WTC11 (cell line): ENCODE results near the gene KRTAP4-9. TPM values are rescaled to one million over a fixed set of nuclear protein-coding genes. Genes with fewer than 3 reads are reported as not detected.

Experiments used
- ATAC-seq: fragments of 200-7000 bp; cut with Tn5 transposase; 2 replicates; pipeline ENCODE4 v1.10.0; 2021; ENCODE audit warnings: mild to moderate bottlenecking, moderate library complexity
- CTCF ChIA-PET: fragments of 300-600 bp; sonication (Branson Sonifier 250); formaldehyde crosslinking; loops from one replicate; lab custom pipeline; 2021; ENCODE audit warnings: antibody characterized with exemption; lab: Charles Lee
- POLR2A ChIA-PET: fragments of 350-600 bp; sonication (Branson Sonifier 250); formaldehyde crosslinking; loops from one replicate; lab custom pipeline; 2021; ENCODE audit warnings: antibody characterized with exemption; lab: Charles Lee
- DNase-seq: peaks from one replicate; pipeline ENCODE4 v3.0.0; 2021; ENCODE audit warnings: low spot score
- H3K27ac Mint-ChIP-seq: 2 replicates; pipeline ENCODE4 v1.8.0; 2021; ENCODE audit warnings: mixed read lengths
- H3K27me3 Mint-ChIP-seq: 2 replicates; pipeline ENCODE4 v1.8.0; 2021; ENCODE audit warnings: low read depth, mild to moderate bottlenecking, moderate library complexity, mixed read lengths
- H3K36me3 Mint-ChIP-seq: 2 replicates; pipeline ENCODE4 v1.8.0; 2021; ENCODE audit warnings: mixed read lengths
- H3K4me1 Mint-ChIP-seq: 2 replicates; pipeline ENCODE4 v1.8.0; 2022; ENCODE audit warnings: mixed read lengths
- H3K4me3 Mint-ChIP-seq: 2 replicates; pipeline ENCODE4 v1.8.0; 2021; ENCODE audit warnings: mild to moderate bottlenecking, moderate library complexity, mixed read lengths
- H3K9me3 Mint-ChIP-seq: 2 replicates; pipeline ENCODE4 v1.8.0; 2021; ENCODE audit warnings: mixed read lengths
- ATF3 ChIP-seq: sonication (generic); formaldehyde crosslinking; conservative IDR thresholded peaks from 2 replicates; pipeline ENCODE4 v1.8.1; 2022; ENCODE audit warnings: mild to moderate bottlenecking, missing genetic modification reagents
- CBFB ChIP-seq: sonication (generic); formaldehyde crosslinking; IDR thresholded peaks from 2 replicates; pipeline ENCODE4 v1.8.1; 2022; ENCODE audit warnings: mild to moderate bottlenecking, low read depth, missing genetic modification reagents
- CTCF ChIP-seq: fragments of 200-600 bp; IDR thresholded peaks from 2 replicates; pipeline ENCODE4 v1.8.0; 2022; ENCODE audit warnings: antibody characterized with exemption
- E2F1 ChIP-seq: sonication (generic); formaldehyde crosslinking; IDR thresholded peaks from 2 replicates; pipeline ENCODE4 v1.8.0; 2022; ENCODE audit warnings: mild to moderate bottlenecking, missing genetic modification reagents
- ERG ChIP-seq: fragments of 250-450 bp; sonication (Bioruptor Pico); IDR thresholded peaks from 2 replicates; pipeline ENCODE4 v1.8.0; 2021; ENCODE audit warnings: mild to moderate bottlenecking
- FOXK1 ChIP-seq: sonication (generic); formaldehyde crosslinking; IDR thresholded peaks from 2 replicates; pipeline ENCODE4 v1.8.0; 2022; ENCODE audit warnings: mild to moderate bottlenecking, moderate library complexity, missing genetic modification reagents
- JAZF1 ChIP-seq: fragments of 250-450 bp; sonication (Bioruptor Pico); IDR thresholded peaks from 2 replicates; pipeline ENCODE4 v1.9.0; 2021; ENCODE audit warnings: moderate library complexity, mild to moderate bottlenecking, inconsistent platforms
- KAT7 ChIP-seq: sonication (generic); formaldehyde crosslinking; IDR thresholded peaks from 2 replicates; pipeline ENCODE4 v1.8.1; 2023; ENCODE audit warnings: missing genetic modification reagents, mild to moderate bottlenecking, borderline replicate concordance
- NR3C1 ChIP-seq: sonication (generic); formaldehyde crosslinking; conservative IDR thresholded peaks from 2 replicates; pipeline ENCODE4 v1.8.1; 2023; ENCODE audit warnings: low read depth, mild to moderate bottlenecking, missing genetic modification reagents
- SMAD3 ChIP-seq: sonication (generic); formaldehyde crosslinking; IDR thresholded peaks from 2 replicates; pipeline ENCODE4 v1.8.0; 2022; ENCODE audit warnings: missing genetic modification reagents, mild to moderate bottlenecking, borderline replicate concordance
- SP1 ChIP-seq: sonication (generic); formaldehyde crosslinking; conservative IDR thresholded peaks from 2 replicates; pipeline ENCODE4 v1.8.1; 2022; ENCODE audit warnings: missing genetic modification reagents
- TEAD4 ChIP-seq: sonication (generic); formaldehyde crosslinking; IDR thresholded peaks from 2 replicates; pipeline ENCODE4 v1.8.0; 2022; ENCODE audit warnings: mild to moderate bottlenecking, missing genetic modification reagents
- USF2 ChIP-seq: sonication (generic); formaldehyde crosslinking; IDR thresholded peaks from 2 replicates; pipeline ENCODE4 v1.8.1; 2023; ENCODE audit warnings: mild to moderate bottlenecking, missing genetic modification reagents, moderate library complexity
- ZBTB21 ChIP-seq: sonication (generic); formaldehyde crosslinking; IDR thresholded peaks from 2 replicates; pipeline ENCODE4 v1.8.1; 2023; ENCODE audit warnings: mild to moderate bottlenecking, missing genetic modification reagents, borderline replicate concordance
- ZMAT4 ChIP-seq: fragments of 250-450 bp; sonication (Bioruptor Pico); IDR thresholded peaks from 2 replicates; pipeline ENCODE4 v1.9.0; 2021; ENCODE audit warnings: mild to moderate bottlenecking
- ZNF121 ChIP-seq: sonication (generic); formaldehyde crosslinking; IDR thresholded peaks from 2 replicates; pipeline ENCODE4 v1.8.0; 2023; ENCODE audit warnings: missing genetic modification reagents
- ZNF396 ChIP-seq: fragments of 250-450 bp; sonication (Bioruptor Pico); IDR thresholded peaks from 2 replicates; pipeline ENCODE4 v1.8.0; 2021; ENCODE audit warnings: mild to moderate bottlenecking, moderate library complexity, borderline replicate concordance
- ZNF416 ChIP-seq: fragments of 250-450 bp; sonication (Bioruptor Pico); IDR thresholded peaks from 2 replicates; pipeline ENCODE4 v1.9.0; 2021; ENCODE audit warnings: mild to moderate bottlenecking, inconsistent platforms
- total RNA-seq: library from RNA; stranded (reverse); gene quantifications from 3 replicates; pipeline ENCODE4 v1.2.3, GENCODE V29; 2021
- TF ChIP-seq, protein P1 (sequence below): fragments of 250-450 bp; sonication (Bioruptor Pico); conservative IDR thresholded peaks from 2 replicates; pipeline ENCODE4 v1.9.0; 2021; ENCODE audit warnings: mild to moderate bottlenecking
- TF ChIP-seq, protein P2 (sequence below): sonication (generic); formaldehyde crosslinking; IDR thresholded peaks from 2 replicates; pipeline ENCODE4 v1.8.0; 2022; ENCODE audit warnings: mild to moderate bottlenecking, missing genetic modification reagents
- TF ChIP-seq, protein P3 (sequence below): fragments of 250-450 bp; sonication (Bioruptor Pico); IDR thresholded peaks from 2 replicates; pipeline ENCODE4 v1.9.0; 2021; ENCODE audit warnings: mild to moderate bottlenecking
- TF ChIP-seq, protein P4 (sequence below): fragments of 250-450 bp; sonication (Bioruptor Pico); IDR thresholded peaks from 2 replicates; pipeline ENCODE4 v1.9.0; 2021; ENCODE audit warnings: moderate library complexity, mild to moderate bottlenecking, inconsistent platforms, borderline replicate concordance

The KRTAP4-9 gene
- total RNA-seq, 1 experiment from 2014 or later: not detected

- TF ChIP-seq SMAD3 (CRISPR knock-in tag) (no peak), SP1 (no peak), NR3C1 (CRISPR knock-in tag) (no peak)
- TF ChIP-seq, protein P1, sequence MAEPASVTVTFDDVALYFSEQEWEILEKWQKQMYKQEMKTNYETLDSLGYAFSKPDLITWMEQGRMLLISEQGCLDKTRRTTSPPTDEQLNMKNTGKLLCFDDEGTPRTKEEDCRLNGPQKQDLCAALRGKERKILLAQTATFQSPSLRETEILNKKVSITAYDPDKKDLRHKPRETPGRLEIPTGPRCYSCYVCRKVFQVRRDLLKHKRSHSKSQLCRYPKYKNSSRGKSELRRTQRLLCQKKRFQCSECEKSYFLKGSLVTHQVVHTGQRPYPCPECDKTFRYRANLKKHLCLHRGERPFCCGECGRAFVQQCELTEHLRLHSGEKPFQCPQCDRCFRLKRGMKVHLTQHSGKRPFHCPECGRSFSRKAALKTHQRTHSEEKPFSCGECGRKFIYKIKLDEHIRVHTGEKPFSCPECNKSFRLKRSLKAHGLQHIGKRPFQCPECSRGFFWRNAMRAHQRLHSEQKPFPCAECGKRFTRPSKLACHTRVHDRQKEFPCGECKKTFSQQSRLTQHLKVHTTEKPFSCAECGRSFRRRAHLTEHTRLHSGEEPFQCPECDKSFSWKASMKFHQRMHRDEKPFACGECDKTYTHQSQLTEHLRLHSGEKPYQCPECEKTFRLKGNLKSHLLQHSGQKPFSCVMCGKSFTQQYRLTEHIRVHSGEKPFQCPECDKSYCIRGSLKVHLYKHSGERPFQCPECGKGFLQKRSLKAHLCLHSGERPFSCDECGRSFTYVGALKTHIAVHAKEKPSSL (CRISPR knock-in tag): no peak
Observed at GRCh38 chr17:41096055-41096454, 9.1 kb upstream of the KRTAP4-9 start (continued).

- Mint-ChIP-seq H3K36me3 (peaks cover 18% of the 10 kb centered on the region), H3K9me3 (peaks cover 32% of the 10 kb centered on the region), H3K27me3 (no peaks in the 10 kb centered on the region), H3K4me3 (no peak within 1 kb of the TSS), H3K4me1 (peaks cover 34% of the 10 kb centered on the region), H3K27ac (no peak within 1 kb of the TSS)
- DNase-seq (no peak), ATAC-seq (no peak)
- TF ChIP-seq, protein P2, sequence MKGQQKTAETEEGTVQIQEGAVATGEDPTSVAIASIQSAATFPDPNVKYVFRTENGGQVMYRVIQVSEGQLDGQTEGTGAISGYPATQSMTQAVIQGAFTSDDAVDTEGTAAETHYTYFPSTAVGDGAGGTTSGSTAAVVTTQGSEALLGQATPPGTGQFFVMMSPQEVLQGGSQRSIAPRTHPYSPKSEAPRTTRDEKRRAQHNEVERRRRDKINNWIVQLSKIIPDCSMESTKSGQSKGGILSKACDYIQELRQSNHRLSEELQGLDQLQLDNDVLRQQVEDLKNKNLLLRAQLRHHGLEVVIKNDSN (CRISPR knock-in tag): no peak
- TF ChIP-seq JAZF1 (CRISPR knock-in tag) (no peak), ZNF416 (CRISPR knock-in tag) (no peak), ERG (CRISPR knock-in tag) (no peak), FOXK1 (no peak), ZNF121 (CRISPR knock-in tag) (no peak), CBFB (CRISPR knock-in tag) (no peak), TEAD4 (CRISPR knock-in tag) (no peak), CTCF (no peak), ZNF396 (CRISPR knock-in tag) (no peak)
- TF ChIP-seq, protein P3, sequence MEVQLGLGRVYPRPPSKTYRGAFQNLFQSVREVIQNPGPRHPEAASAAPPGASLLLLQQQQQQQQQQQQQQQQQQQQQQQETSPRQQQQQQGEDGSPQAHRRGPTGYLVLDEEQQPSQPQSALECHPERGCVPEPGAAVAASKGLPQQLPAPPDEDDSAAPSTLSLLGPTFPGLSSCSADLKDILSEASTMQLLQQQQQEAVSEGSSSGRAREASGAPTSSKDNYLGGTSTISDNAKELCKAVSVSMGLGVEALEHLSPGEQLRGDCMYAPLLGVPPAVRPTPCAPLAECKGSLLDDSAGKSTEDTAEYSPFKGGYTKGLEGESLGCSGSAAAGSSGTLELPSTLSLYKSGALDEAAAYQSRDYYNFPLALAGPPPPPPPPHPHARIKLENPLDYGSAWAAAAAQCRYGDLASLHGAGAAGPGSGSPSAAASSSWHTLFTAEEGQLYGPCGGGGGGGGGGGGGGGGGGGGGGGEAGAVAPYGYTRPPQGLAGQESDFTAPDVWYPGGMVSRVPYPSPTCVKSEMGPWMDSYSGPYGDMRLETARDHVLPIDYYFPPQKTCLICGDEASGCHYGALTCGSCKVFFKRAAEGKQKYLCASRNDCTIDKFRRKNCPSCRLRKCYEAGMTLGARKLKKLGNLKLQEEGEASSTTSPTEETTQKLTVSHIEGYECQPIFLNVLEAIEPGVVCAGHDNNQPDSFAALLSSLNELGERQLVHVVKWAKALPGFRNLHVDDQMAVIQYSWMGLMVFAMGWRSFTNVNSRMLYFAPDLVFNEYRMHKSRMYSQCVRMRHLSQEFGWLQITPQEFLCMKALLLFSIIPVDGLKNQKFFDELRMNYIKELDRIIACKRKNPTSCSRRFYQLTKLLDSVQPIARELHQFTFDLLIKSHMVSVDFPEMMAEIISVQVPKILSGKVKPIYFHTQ (CRISPR knock-in tag): no peak
- CTCF ChIA-PET: no interaction called here
- POLR2A ChIA-PET: no interaction called here
Observed at GRCh38 chr17:41098042-41098441, 7.1 kb upstream of the KRTAP4-9 start, which contains the start of gene KRTAP4-8. KRTAP4-8 (minus strand) TSS chr17:41098142; CDS start chr17:41098084, 58 bp downstream.

DNA sequence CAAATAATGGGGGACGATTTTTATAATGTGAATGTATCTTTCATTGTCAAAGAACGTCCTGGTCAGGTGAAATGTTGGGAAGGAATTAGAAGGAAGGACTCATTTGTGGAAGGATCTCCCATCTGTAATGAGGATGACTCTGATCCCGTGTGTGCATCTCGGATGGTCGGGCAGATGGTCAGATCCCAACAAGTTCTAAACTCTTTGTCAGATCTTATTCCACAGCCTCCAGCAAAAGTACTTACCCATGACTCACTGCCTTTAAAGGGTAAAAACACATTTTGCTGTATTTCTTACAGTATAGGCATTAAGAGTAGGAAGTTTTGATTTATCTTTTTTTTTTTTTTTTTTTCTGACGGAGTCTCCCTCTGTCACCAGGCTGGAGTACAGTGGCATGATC lies 6.7 kb upstream of the KRTAP4-9 start:
- Mint-ChIP-seq H3K9me3 (peaks cover 29% of the 10 kb centered on the region), H3K4me1 (peaks cover 34% of the 10 kb centered on the region), H3K27ac (no peak overlapping the region), H3K27me3 (no peaks in the 10 kb centered on the region), H3K36me3 (peaks cover 13% of the 10 kb centered on the region), H3K4me3 (no peak overlapping the region)
- DNase-seq (no peak), ATAC-seq (no peak)
- ChIA-PET CTCF (no interaction called here), POLR2A (no interaction called here)
- TF ChIP-seq KAT7 (CRISPR knock-in tag) (no peak), ZBTB21 (CRISPR knock-in tag) (no peak), E2F1 (CRISPR knock-in tag) (no peak), USF2 (CRISPR knock-in tag) (no peak), ATF3 (CRISPR knock-in tag) (no peak), ZMAT4 (CRISPR knock-in tag) (no peak)
- TF ChIP-seq, protein P4, sequence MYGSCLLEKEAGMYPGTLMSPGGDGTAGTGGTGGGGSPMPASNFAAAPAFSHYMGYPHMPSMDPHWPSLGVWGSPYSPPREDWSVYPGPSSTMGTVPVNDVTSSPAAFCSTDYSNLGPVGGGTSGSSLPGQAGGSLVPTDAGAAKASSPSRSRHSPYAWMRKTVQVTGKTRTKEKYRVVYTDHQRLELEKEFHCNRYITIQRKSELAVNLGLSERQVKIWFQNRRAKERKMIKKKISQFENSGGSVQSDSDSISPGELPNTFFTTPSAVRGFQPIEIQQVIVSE (CRISPR knock-in tag): no peak
